GM12878 (cell line): ENCODE measurements around the gene DNAJC4.

Experiments used
- BACH1 ChIP-seq: fragments of 450-650 bp; IDR thresholded peaks from 2 replicates; pipeline ENCODE4 v1.6.1; 2017; ENCODE audit warnings: mild to moderate bottlenecking, borderline replicate concordance
- CBX5 ChIP-seq: sonication (generic); IDR thresholded peaks from 2 replicates; pipeline ENCODE4 v1.6.1; 2016; ENCODE audit warnings: low read depth, moderate library complexity, mild to moderate bottlenecking, inconsistent platforms
- CTCF ChIP-seq, 3 experiments: IDR thresholded peaks in 2 of 3; conservative IDR thresholded peaks in 1 of 3; 2 replicates each; pipeline ENCODE4 v1.5.1; 2011; ENCODE audit warnings: low read depth in 3 of 3, low read length in 3 of 3, mild to moderate bottlenecking in 3 of 3, control low read depth in 2 of 3, moderate library complexity in 2 of 3, inconsistent platforms in 1 of 3, mixed read lengths in 1 of 3; ENCODE audit not compliant: control insufficient read depth in 2 of 3, insufficient read depth in 1 of 3; ENCODE audit errors: extremely low read depth in 1 of 3
- GATAD2B ChIP-seq: fragments of 450-650 bp; conservative IDR thresholded peaks from 2 replicates; pipeline ENCODE4 v1.6.1; 2017; ENCODE audit warnings: low read depth, mild to moderate bottlenecking, moderate library complexity
- MAX ChIP-seq: IDR thresholded peaks from 2 replicates; pipeline ENCODE4 v1.6.1; 2012; ENCODE audit warnings: low read depth, low read length, improper control_type of control experiment
- MEF2A ChIP-seq: IDR thresholded peaks from 2 replicates; pipeline ENCODE4 v1.6.1; 2011; ENCODE audit warnings: low read depth, mild to moderate bottlenecking, low read length, moderate library complexity; ENCODE audit not compliant: insufficient read depth
- MXI1 ChIP-seq: fragments of 150-350 bp; IDR thresholded peaks from 2 replicates; pipeline ENCODE4 v1.6.1; 2011; ENCODE audit warnings: low read depth, mild to moderate bottlenecking, inconsistent platforms, low read length, improper control_type of control experiment
- POLR2A ChIP-seq: IDR thresholded peaks from 2 replicates; pipeline ENCODE4 v1.6.1; 2011; ENCODE audit warnings: low read depth, mild to moderate bottlenecking, low read length
- SIX5 ChIP-seq: IDR thresholded peaks from 2 replicates; pipeline ENCODE4 v1.6.1; 2011; ENCODE audit warnings: mild to moderate bottlenecking, low read depth, low read length, moderate library complexity; ENCODE audit not compliant: severe bottlenecking
- SKIL ChIP-seq: fragments of 450-650 bp; IDR thresholded peaks from 2 replicates; pipeline ENCODE4 v1.6.1; 2017; ENCODE audit warnings: mild to moderate bottlenecking, low read depth, inconsistent platforms; ENCODE audit not compliant: poor library complexity, severe bottlenecking

GRCh38 chr11:64218628-64219353, 11.6 kb upstream of the DNAJC4 start:
- TF ChIP-seq MEF2A (no peak), MXI1 (no peak), POLR2A (no peak), GATAD2B (no peak), CBX5 (no peak), MAX (no peak), CTCF (IDR thresholded peaks at IDR 0.05 in 2 of 3, conservative IDR thresholded peaks at IDR 0.05 in 1 of 3; ENCODE audit: control insufficient read depth in 2 of 3, extremely low read depth in 1 of 3, insufficient read depth in 1 of 3, low read depth in 3 of 3, low read length in 3 of 3) (no peak), SKIL (no peak), BACH1 (no peak), SIX5 (no peak)
